DOHH2 (cell line): ENCODE data around the gene TRPV6.

ENCODE experiments used
- H3F3A ChIP-seq: fragments of 200-600 bp; sonication (generic), shearing (Covaris generic); 2 replicates; pipeline ENCODE4 v1.6.0; 2016; ENCODE audit warnings: antibody characterized with exemption, mild to moderate bottlenecking; ENCODE audit not compliant: control insufficient read depth, insufficient read depth
- H3K27ac ChIP-seq: fragments of 200-600 bp; sonication (generic); 2 replicates; pipeline ENCODE4 v1.5.1; 2014; ENCODE audit warnings: low read depth, mild to moderate bottlenecking, low read length, moderate library complexity
- H3K27me3 ChIP-seq: fragments of 200-600 bp; sonication (generic); 2 replicates; pipeline ENCODE4 v1.6.1; 2014; ENCODE audit warnings: mild to moderate bottlenecking, low read length, mixed read lengths; ENCODE audit not compliant: control insufficient read depth
- H3K36me3 ChIP-seq: fragments of 200-600 bp; sonication (generic); 2 replicates; pipeline ENCODE4 v1.6.1; 2014; ENCODE audit warnings: mild to moderate bottlenecking, low read length, moderate library complexity, mixed read lengths; ENCODE audit not compliant: control insufficient read depth
- H3K4me1 ChIP-seq: fragments of 200-600 bp; sonication (generic); 2 replicates; pipeline ENCODE4 v1.6.1; 2014; ENCODE audit warnings: mild to moderate bottlenecking, low read length, mixed read lengths; ENCODE audit not compliant: control insufficient read depth
- H3K4me2 ChIP-seq: fragments of 200-600 bp; sonication (generic); 2 replicates; pipeline ENCODE4 v1.6.0; 2014; ENCODE audit warnings: mild to moderate bottlenecking, low read length, moderate library complexity
- H3K4me3 ChIP-seq: fragments of 200-600 bp; sonication (generic); 2 replicates; pipeline ENCODE4 v1.5.1; 2014; ENCODE audit warnings: mild to moderate bottlenecking, low read length, mixed read lengths
- H3K79me2 ChIP-seq: fragments of 200-600 bp; sonication (generic); 2 replicates; pipeline ENCODE4 v1.6.1; 2014; ENCODE audit warnings: mild to moderate bottlenecking, low read length, mixed read lengths; ENCODE audit not compliant: control insufficient read depth
- H3K9me2 ChIP-seq: fragments of 200-600 bp; sonication (generic); replicated peaks from 2 replicates; pipeline ENCODE4 v1.6.1; 2014; ENCODE audit warnings: mild to moderate bottlenecking, low read length, mixed read lengths; ENCODE audit not compliant: control insufficient read depth
- H3K9me3 ChIP-seq: fragments of 200-600 bp; sonication (generic); 2 replicates; pipeline ENCODE4 v1.6.1; 2014; ENCODE audit warnings: antibody characterized with exemption, low read length, mixed read lengths; ENCODE audit not compliant: control insufficient read depth, insufficient read depth
- H4K20me1 ChIP-seq: fragments of 200-600 bp; sonication (generic); 2 replicates; pipeline ENCODE4 v1.6.0; 2014; ENCODE audit warnings: low read depth, mild to moderate bottlenecking, antibody characterized with exemption, low read length, moderate library complexity; ENCODE audit not compliant: control insufficient read depth, insufficient read depth
- EZH2phosphoT487 ChIP-seq: fragments of 200-600 bp; sonication (generic); IDR thresholded peaks from 2 replicates; pipeline ENCODE4 v1.6.1; 2017; ENCODE audit warnings: borderline replicate concordance, mild to moderate bottlenecking, antibody characterized with exemption, low read length, moderate library complexity, mixed read lengths
- TF ChIP-seq, protein P1 (sequence below): fragments of 200-600 bp; sonication (generic); IDR thresholded peaks from one replicate; pipeline ENCODE4 v1.5.1; 2014; ENCODE audit warnings: antibody characterized with exemption, mild to moderate bottlenecking, low read depth, low read length; ENCODE audit not compliant: poor library complexity, severe bottlenecking

The TRPV6 gene

DNA sequence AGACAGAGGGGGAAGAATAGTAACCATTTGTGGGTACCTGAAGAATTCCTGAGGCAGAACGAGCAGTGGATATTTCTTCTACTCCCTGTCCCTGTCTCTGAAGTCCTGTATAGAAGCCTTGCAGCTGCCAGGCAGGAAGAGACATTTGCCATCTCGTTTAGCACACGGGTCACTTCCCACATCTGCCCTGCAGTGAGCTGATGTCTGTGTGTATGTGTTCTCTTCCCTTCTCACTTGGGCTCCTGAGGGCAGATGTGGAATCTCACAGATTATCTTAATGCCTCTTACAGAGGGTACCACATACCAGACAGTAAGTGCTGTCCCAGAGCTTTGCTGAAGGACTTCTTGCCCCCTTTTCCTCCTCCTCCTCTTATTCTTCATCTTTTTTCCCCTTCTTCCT lies 14.1 kb upstream of the TRPV6 start:
- Histone ChIP-seq H3K4me3 (no peak overlapping the region), H3K4me2 (no peak overlapping the region), H4K20me1 (no peaks in the 10 kb centered on the region), H3K79me2 (no peaks in the 10 kb centered on the region), H3F3A (no peaks in the 10 kb centered on the region), H3K36me3 (no peaks in the 10 kb centered on the region), H3K27ac (no peak overlapping the region), H3K27me3 (peaks cover 43% of the 10 kb centered on the region), H3K4me1 (no peaks in the 10 kb centered on the region), H3K9me2 (no peaks in the 10 kb centered on the region), H3K9me3 (peaks cover 3% of the 10 kb centered on the region)
- TF ChIP-seq, protein P1, sequence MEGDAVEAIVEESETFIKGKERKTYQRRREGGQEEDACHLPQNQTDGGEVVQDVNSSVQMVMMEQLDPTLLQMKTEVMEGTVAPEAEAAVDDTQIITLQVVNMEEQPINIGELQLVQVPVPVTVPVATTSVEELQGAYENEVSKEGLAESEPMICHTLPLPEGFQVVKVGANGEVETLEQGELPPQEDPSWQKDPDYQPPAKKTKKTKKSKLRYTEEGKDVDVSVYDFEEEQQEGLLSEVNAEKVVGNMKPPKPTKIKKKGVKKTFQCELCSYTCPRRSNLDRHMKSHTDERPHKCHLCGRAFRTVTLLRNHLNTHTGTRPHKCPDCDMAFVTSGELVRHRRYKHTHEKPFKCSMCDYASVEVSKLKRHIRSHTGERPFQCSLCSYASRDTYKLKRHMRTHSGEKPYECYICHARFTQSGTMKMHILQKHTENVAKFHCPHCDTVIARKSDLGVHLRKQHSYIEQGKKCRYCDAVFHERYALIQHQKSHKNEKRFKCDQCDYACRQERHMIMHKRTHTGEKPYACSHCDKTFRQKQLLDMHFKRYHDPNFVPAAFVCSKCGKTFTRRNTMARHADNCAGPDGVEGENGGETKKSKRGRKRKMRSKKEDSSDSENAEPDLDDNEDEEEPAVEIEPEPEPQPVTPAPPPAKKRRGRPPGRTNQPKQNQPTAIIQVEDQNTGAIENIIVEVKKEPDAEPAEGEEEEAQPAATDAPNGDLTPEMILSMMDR, result no peak
- TF ChIP-seq EZH2phosphoT487, result no peak

DNA sequence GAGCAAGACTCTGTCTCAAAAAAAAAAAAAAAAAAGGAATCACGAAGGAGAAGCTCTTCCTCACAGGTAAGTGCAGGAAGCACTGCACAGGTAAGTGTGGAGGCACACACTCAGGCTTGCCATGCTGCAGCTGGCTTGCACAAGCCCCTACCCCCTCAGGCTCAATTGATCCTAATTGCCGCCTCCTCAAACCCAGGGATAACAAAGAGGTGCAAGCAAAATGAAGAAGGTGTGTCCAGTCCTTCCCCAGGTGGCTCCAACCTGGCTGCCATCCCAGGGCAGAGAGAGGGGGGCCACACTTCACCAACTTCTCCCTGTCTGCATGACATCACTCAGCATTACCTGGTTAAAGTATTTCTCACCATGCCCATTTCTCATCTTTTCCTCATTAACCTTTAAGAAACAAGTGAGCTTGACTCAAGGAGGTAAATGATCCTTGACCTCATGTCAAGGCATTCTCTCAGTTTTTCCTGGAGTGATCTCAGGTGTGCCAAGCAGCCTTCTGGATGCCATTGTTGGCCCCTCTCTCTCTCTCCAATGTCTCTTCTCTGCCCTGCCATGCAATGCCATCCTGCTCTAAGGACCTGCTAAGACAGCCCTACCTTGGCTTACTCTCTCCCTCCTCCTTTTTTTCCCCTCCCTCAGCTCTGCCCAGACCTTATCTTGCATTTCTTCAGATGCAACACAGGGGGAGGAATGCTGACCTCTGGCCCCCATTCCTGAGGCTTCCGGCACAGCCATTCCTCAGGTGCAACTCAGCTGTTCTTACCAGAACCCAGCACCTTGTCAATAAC lies 13.0 kb upstream of the TRPV6 start:
- Histone ChIP-seq H4K20me1 (no peaks in the 10 kb centered on the region), H3K27ac (no peak overlapping the region), H3K9me3 (no peaks in the 10 kb centered on the region), H3K4me2 (no peak overlapping the region), H3K9me2 (no peaks in the 10 kb centered on the region), H3K27me3 (peaks cover 43% of the 10 kb centered on the region), H3K4me3 (no peak overlapping the region), H3F3A (no peaks in the 10 kb centered on the region), H3K79me2 (no peaks in the 10 kb centered on the region), H3K4me1 (no peaks in the 10 kb centered on the region), H3K36me3 (no peaks in the 10 kb centered on the region)
- TF ChIP-seq, protein P1, result no peak
- TF ChIP-seq EZH2phosphoT487, result no peak

DNA sequence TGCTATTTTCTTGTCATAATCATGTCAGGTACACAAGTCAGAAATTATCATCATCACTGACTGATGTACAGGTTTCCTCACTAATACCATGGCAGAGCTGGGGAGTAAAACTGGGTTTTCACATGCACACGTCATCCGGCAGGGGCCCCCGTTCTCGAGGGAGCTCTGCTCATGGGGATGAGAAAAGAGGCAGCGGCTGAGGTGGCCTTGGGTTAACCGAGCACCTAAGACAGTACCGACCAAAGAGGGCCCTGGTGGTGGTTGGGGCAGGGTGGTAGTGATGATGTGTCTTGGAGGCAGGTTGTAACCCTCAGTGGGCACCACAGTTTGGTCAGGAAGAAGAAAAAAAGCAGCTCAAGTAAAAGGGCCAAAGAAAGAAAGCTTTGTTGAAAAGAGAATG lies 12.1 kb upstream of the TRPV6 start:
- no peak overlapping the region for H3K4me2 ChIP-seq
- H3K27ac ChIP-seq, result no peak overlapping the region
- H3K79me2 ChIP-seq, result no peaks in the 10 kb centered on the region
- TF ChIP-seq EZH2phosphoT487, result no peak
- TF ChIP-seq, protein P1, result no peak
- H3K27me3 ChIP-seq, result peaks cover 46% of the 10 kb centered on the region
- no peaks in the 10 kb centered on the region for H3F3A ChIP-seq
- H4K20me1 ChIP-seq, result no peaks in the 10 kb centered on the region
- H3K4me3 ChIP-seq, result no peak overlapping the region
- H3K9me2 ChIP-seq, result no peaks in the 10 kb centered on the region
- H3K9me3 ChIP-seq, result no peaks in the 10 kb centered on the region
- no peaks in the 10 kb centered on the region for H3K4me1 ChIP-seq
- no peaks in the 10 kb centered on the region for H3K36me3 ChIP-seq
